ENCODE measurements around the gene ADK.
"Not testable (repeated sequence)": the region's sequence is repeated elsewhere in the genome, so short reads cannot be mapped to it uniquely, and the experiment has no call there.

Gene ADK

GRCh38 chr10:74179111-74179710 is 28.2 kb downstream of the ADK start:
- no peak for DNase-seq (ENCODE audit: low spot score)

- DNase-seq (ENCODE audit: low spot score): no peak
Observed at GRCh38 chr10:74186678-74187077, 35.7 kb downstream of the ADK start.

GRCh38 chr10:74187237-74187636 is 36.2 kb downstream of the ADK start:
- DNase-seq (ENCODE audit: low spot score): no peak

DNA sequence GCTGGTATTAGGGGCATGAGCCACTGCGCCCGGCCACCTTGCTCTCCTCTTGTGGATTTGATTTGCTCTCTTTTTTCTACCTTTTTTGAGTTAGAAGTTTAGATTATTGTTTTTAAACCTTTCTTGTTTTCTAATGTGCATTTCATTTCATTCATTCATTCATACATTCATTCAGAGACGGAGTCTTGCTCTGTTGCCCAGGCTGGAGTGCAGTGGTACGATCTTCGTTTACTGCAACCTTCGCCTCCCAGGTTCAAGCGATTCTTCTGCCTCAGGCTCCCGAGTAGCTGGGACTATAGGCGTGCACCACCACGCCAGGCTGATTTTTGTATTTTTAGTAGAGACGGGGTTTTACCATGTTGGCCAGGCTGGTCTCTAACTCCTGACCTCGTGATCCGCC is 37.6 kb downstream of the ADK start:
- not testable (repeated sequence) for DNase-seq (ENCODE audit: low spot score)

- peak; percentile 38 for DNase-seq (ENCODE audit: low spot score)
Observed at GRCh38 chr10:74189999-74190421, 39.0 kb downstream of the ADK start.

DNA sequence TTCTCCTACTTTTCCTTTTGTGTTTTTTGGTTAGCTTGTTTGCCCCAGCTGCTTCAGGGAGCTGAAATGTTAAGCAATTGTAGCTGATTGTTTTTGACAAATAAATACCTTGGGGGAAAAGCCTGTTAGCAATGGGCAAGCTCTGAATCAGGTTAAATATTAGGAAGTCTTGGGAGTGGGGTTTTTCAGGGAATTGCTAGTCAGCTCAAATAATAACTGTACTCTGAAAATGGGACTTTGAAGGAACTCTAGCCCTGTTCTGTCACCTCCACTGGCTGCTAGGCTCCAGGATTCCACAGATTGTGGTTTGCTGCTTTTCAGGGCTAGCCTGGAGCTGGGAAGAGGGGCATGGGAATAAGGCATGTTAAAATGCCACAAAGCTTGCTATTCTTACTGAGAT is 39.5 kb downstream of the ADK start:
- DNase-seq (ENCODE audit: low spot score): no peak

- no peak for DNase-seq (ENCODE audit: low spot score)
Observed at GRCh38 chr10:74194545-74194944, 43.5 kb downstream of the ADK start.

GRCh38 chr10:74194999-74195398 is 44.0 kb downstream of the ADK start:
- no peak for DNase-seq (ENCODE audit: low spot score)

DNA sequence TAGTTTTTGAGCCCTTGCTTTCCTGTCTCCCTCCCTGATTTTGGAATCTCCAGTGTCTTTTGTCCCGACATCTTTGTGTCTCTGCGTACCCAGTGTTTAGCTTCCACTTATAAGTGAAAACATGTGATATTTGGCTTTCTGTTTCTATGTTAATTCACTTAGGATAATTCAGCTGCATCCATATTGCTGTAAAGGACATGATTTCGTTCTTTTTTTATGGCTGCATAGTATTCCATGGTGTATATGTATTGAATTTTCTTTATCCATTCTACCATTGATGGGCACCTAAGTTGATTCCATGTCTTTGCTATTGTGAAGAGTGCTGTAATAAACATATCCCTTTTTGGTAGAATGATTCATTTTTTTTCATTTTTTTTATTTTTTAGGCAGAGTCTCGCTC is 48.3 kb downstream of the ADK start:
- no peak for DNase-seq (ENCODE audit: low spot score)

GRCh38 chr10:74202356-74202755 is 51.3 kb downstream of the ADK start:
- no peak for DNase-seq (ENCODE audit: low spot score)

DNA sequence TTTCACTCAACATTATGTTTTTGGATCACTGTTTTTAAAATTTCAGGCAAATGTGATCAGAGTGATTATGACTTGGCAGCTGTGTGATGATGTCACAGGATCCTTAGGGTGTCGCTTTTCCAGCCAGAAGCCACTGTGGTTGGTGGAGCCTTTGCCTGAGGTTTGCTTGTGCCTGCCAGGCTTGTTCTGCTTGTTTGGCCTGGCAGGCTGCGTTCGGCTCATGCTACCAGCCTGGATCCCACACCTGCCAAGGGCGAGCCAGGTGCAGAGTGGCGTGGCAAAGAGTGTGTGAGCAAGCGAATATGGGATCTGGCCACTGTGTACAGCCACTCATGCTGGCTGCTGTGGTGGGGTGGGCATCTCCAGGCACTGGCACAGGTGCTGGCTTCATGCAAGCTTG is 55.7 kb downstream of the ADK start:
- peak; percentile 43 for DNase-seq (ENCODE audit: low spot score)

- DNase-seq (ENCODE audit: low spot score): peak; percentile 55
Observed at GRCh38 chr10:74207691-74208480, 56.9 kb downstream of the ADK start.

- DNase-seq (ENCODE audit: low spot score): no peak
Observed at GRCh38 chr10:74208997-74209396, 58.0 kb downstream of the ADK start.

DNA sequence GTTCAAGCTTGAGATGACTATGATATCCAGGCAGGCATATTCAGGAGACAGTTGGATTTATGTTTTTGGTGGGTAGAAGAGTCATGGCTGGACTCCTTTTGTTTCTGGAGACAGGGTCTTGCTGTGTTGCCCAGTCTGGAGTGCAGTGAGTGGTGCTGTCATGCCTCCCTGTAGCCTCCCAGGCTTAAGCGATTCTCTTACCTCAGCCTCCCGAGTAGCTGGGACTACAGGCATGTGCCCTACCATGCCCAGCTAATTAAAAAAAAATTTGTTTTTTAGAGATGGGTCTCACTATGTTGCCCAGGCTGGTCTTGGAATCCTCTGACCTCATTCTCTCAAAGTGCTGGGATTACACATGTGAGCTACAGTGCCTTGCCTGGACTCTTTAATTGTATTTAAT is 62.0 kb downstream of the ADK start:
- no peak for DNase-seq (ENCODE audit: low spot score)

DNA sequence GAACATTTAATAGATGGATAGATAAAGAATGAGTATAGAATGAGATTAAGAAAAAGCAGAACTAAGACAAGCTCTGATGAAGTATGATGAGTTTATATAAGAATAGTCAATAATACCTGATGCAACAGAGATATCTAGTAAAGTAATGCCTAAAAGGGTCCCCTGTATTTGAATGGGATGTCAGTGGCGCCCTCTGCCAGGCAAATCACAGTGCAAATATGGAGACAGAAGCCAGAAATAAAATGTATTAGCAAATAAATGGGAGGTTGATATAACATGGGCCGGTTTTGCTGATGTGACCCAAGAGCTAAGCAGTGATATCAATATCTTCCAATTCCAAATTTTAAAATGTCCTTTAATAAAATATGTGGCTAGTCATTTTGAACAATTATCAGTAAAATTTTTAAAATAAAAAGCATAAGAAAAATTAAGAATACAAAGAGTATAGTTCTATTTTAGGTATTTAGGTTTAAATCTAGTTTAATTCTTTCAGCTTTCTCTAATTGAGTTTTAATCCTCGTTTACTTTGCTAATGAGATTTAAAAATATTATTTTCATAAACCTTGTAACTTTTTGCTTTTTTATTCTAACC is 62.6 kb downstream of the ADK start:
- DNase-seq (ENCODE audit: low spot score): peak; percentile 56

- DNase-seq (ENCODE audit: low spot score): not testable (repeated sequence)
Observed at GRCh38 chr10:74217110-74217509, 66.1 kb downstream of the ADK start.

- not testable (repeated sequence) for DNase-seq (ENCODE audit: low spot score)
Observed at GRCh38 chr10:74222467-74222866, 71.4 kb downstream of the ADK start.

DNA sequence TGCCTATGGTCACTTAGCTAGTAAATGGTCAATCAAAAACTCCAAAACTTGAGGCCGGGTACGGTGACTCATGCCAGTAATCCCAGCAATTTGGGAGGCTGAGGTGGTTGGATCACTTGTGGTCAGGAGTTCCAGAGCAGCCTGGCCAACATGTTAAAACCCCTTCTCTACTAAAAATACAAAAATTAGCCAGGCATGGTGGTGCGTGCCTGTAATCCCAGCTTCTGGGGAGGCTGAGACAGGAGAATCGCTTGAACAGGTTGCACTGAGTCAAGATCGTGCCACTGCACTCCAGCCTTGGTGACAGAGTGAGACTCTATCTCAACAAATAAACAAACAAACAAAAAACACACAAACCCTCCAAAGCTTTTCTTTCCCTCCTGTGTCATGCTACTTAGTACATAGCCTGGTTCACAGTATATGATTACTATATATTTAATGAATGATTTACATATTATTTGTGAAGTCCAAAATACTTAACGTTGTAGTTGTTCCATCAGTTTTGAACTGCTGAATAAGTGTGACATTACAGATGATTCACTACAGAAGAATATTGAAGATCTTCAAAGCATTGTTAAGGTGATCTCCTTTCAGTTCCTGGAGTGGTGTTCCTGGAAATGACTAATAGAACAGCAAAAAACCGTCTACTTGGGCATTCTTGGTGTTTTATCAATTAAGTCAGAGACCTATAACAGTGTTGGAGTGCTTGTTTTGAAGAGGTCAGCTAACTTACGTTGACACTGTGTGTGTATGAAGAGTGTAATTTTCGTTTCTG is 72.9 kb downstream of the ADK start:
- DNase-seq (ENCODE audit: low spot score): no peak

- no peak for DNase-seq (ENCODE audit: low spot score)
Observed at GRCh38 chr10:74227697-74228424, 76.8 kb downstream of the ADK start.

DNA sequence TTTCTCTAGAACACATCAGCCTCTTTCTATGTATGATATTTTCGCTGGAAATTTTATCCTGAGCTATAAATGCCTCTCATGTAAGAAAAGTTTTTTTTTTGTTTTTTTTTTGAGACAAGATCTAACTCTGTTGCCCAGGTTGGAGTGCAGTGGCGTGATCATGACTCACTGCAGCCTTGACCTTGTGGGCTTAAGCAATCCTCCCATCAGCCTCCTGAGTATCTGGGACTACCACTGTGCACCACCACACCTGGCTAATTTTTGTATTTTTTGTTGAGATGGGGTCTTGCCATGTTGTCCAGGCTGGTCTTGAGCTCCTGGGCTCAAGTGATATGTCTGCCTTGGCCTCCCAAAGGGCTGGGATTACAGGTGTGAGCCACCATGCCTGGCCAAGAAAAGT is 80.4 kb downstream of the ADK start:
- DNase-seq (ENCODE audit: low spot score): no peak

DNA sequence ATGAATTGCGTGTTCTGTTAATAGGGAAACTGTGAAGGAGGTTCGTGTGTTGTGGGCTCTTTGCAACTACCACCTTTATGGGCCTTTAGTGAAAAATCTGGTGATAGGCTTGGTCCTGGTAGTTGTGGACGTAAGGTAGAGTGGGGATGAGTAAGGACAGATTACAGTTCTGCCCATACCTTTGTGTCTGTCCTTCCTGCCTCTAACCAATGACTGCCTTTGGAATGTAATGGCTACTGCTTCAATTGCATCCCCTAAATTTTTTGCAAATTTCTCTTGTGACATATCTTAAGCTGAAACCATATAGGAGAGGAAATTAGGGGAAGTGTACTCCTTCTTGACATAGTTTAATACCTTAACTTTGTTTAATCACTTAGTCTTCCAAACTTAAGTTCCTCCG is 82.3 kb downstream of the ADK start:
- DNase-seq (ENCODE audit: low spot score): no peak

DNA sequence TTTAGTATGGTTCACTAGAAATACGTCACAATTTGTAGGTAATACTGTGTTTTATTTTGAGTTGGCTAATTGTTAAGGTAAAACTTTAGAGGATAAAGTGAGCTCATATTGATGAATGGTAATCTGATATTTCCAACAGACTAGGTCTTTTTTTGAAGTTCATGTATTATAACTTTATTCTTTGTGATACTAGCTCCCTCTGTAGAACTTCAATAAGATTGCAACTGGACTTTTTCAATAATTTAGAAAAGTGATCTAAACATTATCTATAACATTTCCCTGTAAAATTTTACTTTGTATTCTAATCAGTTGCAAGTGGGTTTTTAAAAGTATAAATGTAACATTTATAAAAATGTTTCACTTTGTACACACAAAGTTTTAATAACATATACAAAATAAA is 83.5 kb downstream of the ADK start:
- DNase-seq (ENCODE audit: low spot score): no peak
